ENCODE results near the gene ATAT1. TPM values are rescaled to one million over a fixed set of nuclear protein-coding genes. Genes with fewer than 3 reads are reported as not detected.

Gene ATAT1
- total and polyA plus RNA-seq, 2 of the 4 experiments (the other 2 are of a cell fraction) = 5.6 to 15.5 TPM

DNA sequence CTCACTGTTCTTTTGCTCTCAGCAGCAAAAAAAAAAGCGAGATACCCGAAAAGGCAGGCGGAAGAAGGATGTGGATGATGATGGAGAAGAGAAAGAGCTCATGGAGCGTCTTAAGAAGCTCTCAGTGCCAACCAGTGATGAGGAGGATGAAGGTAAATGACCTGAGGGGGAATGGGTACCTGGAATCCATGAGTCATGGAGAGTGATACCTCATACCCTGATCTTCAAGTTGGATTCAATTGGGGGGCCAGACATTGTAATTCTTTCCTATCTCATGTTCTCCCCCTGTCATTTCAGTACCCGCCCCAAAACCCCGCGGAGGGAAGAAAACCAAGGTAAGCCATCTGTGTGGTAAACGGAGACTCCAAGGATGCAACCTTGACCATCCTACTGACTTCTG, 48.6 kb upstream of the ATAT1 start:
- H3K14ac ChIP-seq (replicated peaks; ENCODE audit: low read depth, low read length) = no peak overlapping the region
- no peak overlapping the region for H4K5ac ChIP-seq (ENCODE audit: low read depth, low read length)
- H3K56ac ChIP-seq (ENCODE audit: extremely low read depth, insufficient read depth, low read length) = no peak overlapping the region
- H2BK5ac ChIP-seq (ENCODE audit: low read depth, low read length, poor library complexity, severe bottlenecking) = no peak overlapping the region
- no peak overlapping the region for H3K4me2 ChIP-seq (ENCODE audit: low read depth, low read length)
- TF ChIP-seq MAFK (IDR thresholded peaks at IDR 0.05; ENCODE audit: low read depth, low read length) (no peak), RCOR1 (IDR thresholded peaks at IDR 0.05; ENCODE audit: insufficient replicate concordance, low read length) (no peak), NFE2L2 (IDR thresholded peaks at IDR 0.05; ENCODE audit: low read depth, low read length) (no peak), POLR2A (IDR thresholded peaks at IDR 0.05; ENCODE audit: low read depth, low read length) (no peak), MAZ (IDR thresholded peaks at IDR 0.05; ENCODE audit: borderline replicate concordance, low read depth, low read length) (no peak), CEBPB (IDR thresholded peaks at IDR 0.05; ENCODE audit: low read depth, low read length) (no peak), RFX5 (IDR thresholded peaks at IDR 0.05; ENCODE audit: low read depth, low read length) (no peak), MXI1 (IDR thresholded peaks at IDR 0.05; ENCODE audit: borderline replicate concordance, low read depth, low read length) (no peak), SMC3 (IDR thresholded peaks at IDR 0.05; ENCODE audit: low read depth, low read length) (no peak), FOS (IDR thresholded peaks at IDR 0.05; ENCODE audit: low read depth, low read length) (no peak), RAD21 (IDR thresholded peaks at IDR 0.05; ENCODE audit: low read length) (no peak), BHLHE40 (IDR thresholded peaks at IDR 0.05; ENCODE audit: low read depth, low read length) (no peak), CHD1 (IDR thresholded peaks at IDR 0.05; ENCODE audit: low read depth, low read length) (no peak)
- TF ChIP-seq, protein P1, sequence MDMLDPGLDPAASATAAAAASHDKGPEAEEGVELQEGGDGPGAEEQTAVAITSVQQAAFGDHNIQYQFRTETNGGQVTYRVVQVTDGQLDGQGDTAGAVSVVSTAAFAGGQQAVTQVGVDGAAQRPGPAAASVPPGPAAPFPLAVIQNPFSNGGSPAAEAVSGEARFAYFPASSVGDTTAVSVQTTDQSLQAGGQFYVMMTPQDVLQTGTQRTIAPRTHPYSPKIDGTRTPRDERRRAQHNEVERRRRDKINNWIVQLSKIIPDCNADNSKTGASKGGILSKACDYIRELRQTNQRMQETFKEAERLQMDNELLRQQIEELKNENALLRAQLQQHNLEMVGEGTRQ (IDR thresholded peaks at IDR 0.05; ENCODE audit: low read depth, low read length) = no peak
- TF ChIP-seq, protein P2, sequence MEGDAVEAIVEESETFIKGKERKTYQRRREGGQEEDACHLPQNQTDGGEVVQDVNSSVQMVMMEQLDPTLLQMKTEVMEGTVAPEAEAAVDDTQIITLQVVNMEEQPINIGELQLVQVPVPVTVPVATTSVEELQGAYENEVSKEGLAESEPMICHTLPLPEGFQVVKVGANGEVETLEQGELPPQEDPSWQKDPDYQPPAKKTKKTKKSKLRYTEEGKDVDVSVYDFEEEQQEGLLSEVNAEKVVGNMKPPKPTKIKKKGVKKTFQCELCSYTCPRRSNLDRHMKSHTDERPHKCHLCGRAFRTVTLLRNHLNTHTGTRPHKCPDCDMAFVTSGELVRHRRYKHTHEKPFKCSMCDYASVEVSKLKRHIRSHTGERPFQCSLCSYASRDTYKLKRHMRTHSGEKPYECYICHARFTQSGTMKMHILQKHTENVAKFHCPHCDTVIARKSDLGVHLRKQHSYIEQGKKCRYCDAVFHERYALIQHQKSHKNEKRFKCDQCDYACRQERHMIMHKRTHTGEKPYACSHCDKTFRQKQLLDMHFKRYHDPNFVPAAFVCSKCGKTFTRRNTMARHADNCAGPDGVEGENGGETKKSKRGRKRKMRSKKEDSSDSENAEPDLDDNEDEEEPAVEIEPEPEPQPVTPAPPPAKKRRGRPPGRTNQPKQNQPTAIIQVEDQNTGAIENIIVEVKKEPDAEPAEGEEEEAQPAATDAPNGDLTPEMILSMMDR (conservative IDR thresholded peaks at IDR 0.05; ENCODE audit: low read depth, low read length) = no peak
- TF ChIP-seq, protein P3, sequence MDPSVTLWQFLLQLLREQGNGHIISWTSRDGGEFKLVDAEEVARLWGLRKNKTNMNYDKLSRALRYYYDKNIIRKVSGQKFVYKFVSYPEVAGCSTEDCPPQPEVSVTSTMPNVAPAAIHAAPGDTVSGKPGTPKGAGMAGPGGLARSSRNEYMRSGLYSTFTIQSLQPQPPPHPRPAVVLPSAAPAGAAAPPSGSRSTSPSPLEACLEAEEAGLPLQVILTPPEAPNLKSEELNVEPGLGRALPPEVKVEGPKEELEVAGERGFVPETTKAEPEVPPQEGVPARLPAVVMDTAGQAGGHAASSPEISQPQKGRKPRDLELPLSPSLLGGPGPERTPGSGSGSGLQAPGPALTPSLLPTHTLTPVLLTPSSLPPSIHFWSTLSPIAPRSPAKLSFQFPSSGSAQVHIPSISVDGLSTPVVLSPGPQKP (IDR thresholded peaks at IDR 0.05; ENCODE audit: borderline replicate concordance, low read depth, low read length) = no peak
- H3K18ac ChIP-seq (ENCODE audit: low read depth, low read length) = no peak overlapping the region
- H2BK15ac ChIP-seq (ENCODE audit: low read depth, low read length) = no peak overlapping the region
- no peak overlapping the region for H3K9ac ChIP-seq (ENCODE audit: low read depth, low read length)
- H2AK9ac ChIP-seq (replicated peaks; ENCODE audit: low read depth, low read length, poor library complexity) = no peak overlapping the region
- no peaks in the 10 kb centered on the region for H3K27me3 ChIP-seq (ENCODE audit: control insufficient read depth, insufficient read depth, low read length)
- no peak overlapping the region for H3K4me3 ChIP-seq (ENCODE audit: insufficient read depth, low read depth, low read length)
- POLR2A ChIA-PET (ENCODE audit: unreplicated experiment) = interaction anchor here (0.6 kb wide), 1 partner anchor 37 kb away, joined by 4 read pairs; no protein-coding TSS in a partner anchor
- no TSS peak for BruUV-seq (replicated peaks)
- in situ Hi-C loops (cut with MboI; ENCODE audit: low sequenced_read_pairs) = no loop called here
- H3K36me3 ChIP-seq (ENCODE audit: control insufficient read depth, insufficient read depth, low read length) = peaks cover 45% of the 10 kb centered on the region
- CTCF ChIA-PET = no interaction called here
- no peak overlapping the region for H2BK20ac ChIP-seq (ENCODE audit: low read depth, low read length)
- peaks cover 35% of the 10 kb centered on the region for H4K20me1 ChIP-seq (ENCODE audit: insufficient read depth, low read length)
- H3K9me1 ChIP-seq (ENCODE audit: insufficient read depth, low read length) = no peaks in the 10 kb centered on the region; the same call in 1 of the 2 replicates
- H2AFZ ChIP-seq (replicated peaks; ENCODE audit: low read length, poor library complexity) = no peak overlapping the region
- H4K91ac ChIP-seq (ENCODE audit: insufficient read depth, low read depth, low read length) = no peak overlapping the region
- no peak overlapping the region for H3K4ac ChIP-seq (ENCODE audit: low read depth, low read length)
- intact Hi-C loops (cut with micrococcal nuclease) = no loop called here
- peaks cover 34 to 45% of the 10 kb centered on the region in 2 experiments for H3K79me1 ChIP-seq (ENCODE audit: low read depth in 1 of 2, low read length in 2 of 2)
- H3K27ac ChIP-seq (ENCODE audit: insufficient read depth, low read length) = no peak overlapping the region
- no peaks in the 10 kb centered on the region for H3K4me1 ChIP-seq (ENCODE audit: control insufficient read depth, insufficient read depth, low read length)
- no peak for ATAC-seq (ENCODE audit: low read depth)
- H2AK5ac ChIP-seq (ENCODE audit: low read depth, low read length) = no peak overlapping the region
- WGBS, 2 experiments (ENCODE audit: extremely low coverage in 2 of 2, insufficient read length in 1 of 2) = 100% methylated on average over 3 of the region's 8 CpGs; no CpG with 5 or more reads in 1 of the 2 experiments
- H3K23ac ChIP-seq (ENCODE audit: low read depth, low read length) = no peak overlapping the region
- no peak overlapping the region for H4K8ac ChIP-seq (ENCODE audit: low read depth in 2 of 2, low read length in 2 of 2)
- H3K9me3 ChIP-seq (ENCODE audit: control insufficient read depth, insufficient read depth, low read length) = no peaks in the 10 kb centered on the region
- no peak overlapping the region for H2BK120ac ChIP-seq (ENCODE audit: low read depth, low read length)
- dilution Hi-C loops (cut with HindIII; ENCODE audit: low sequenced_read_pairs, unreplicated experiment) = no loop called here
- DNase-seq = no peak
